Small intestine (tissue), 7 donors: ENCODE data around the gene PARD3B. TPM values are rescaled to one million over a fixed set of nuclear protein-coding genes. Genes with fewer than 3 reads are reported as not detected.

ENCODE experiments used
- DNase-seq, 2 donors: peaks; one replicate each; pipeline versions ENCODE4 v3.0.0 to v3.0.0-alpha.2; 2013
- FAIRE-seq: peaks from 2 replicates; lab custom pipeline; 2012; peaks lifted over from hg19 to GRCh38; lab: Jason Lieb, UNC
- H3K27ac ChIP-seq, 3 donors: one replicate each; pipeline ENCODE4 v1.5.1; 2013; ENCODE audit warnings: low read length in 2 of 3, mild to moderate bottlenecking in 2 of 3, control low read depth in 1 of 3, inconsistent platforms in 1 of 3, low read depth in 1 of 3, moderate library complexity in 1 of 3
- H3K27me3 ChIP-seq, 3 donors: one replicate each; pipeline ENCODE4 v1.6.1; 2013; ENCODE audit warnings: low read length in 3 of 3, inconsistent platforms in 1 of 3; ENCODE audit not compliant: control insufficient read depth in 3 of 3, insufficient read depth in 3 of 3
- H3K36me3 ChIP-seq, 3 donors: one replicate each; pipeline ENCODE4 v1.6.1; 2013; ENCODE audit warnings: low read length in 3 of 3, inconsistent platforms in 1 of 3, low read depth in 1 of 3, mild to moderate bottlenecking in 1 of 3, moderate library complexity in 1 of 3; ENCODE audit not compliant: control insufficient read depth in 3 of 3, insufficient read depth in 2 of 3
- H3K4me1 ChIP-seq, 3 donors: one replicate each; pipeline ENCODE4 v1.6.1; 2013; ENCODE audit warnings: low read length in 2 of 3, inconsistent platforms in 1 of 3, low read depth in 1 of 3, mild to moderate bottlenecking in 1 of 3, moderate library complexity in 1 of 3; ENCODE audit not compliant: control insufficient read depth in 3 of 3, insufficient read depth in 2 of 3
- H3K4me3 ChIP-seq, 3 donors: one replicate each; pipeline ENCODE4 v1.5.1; 2013; ENCODE audit warnings: low read length in 3 of 3, control low read depth in 1 of 3, inconsistent platforms in 1 of 3, low read depth in 1 of 3, mild to moderate bottlenecking in 1 of 3, moderate library complexity in 1 of 3
- H3K9me3 ChIP-seq, 2 donors: one replicate each; pipeline ENCODE4 v1.6.1; 2013; ENCODE audit warnings: low read depth in 1 of 2, low read length in 1 of 2; ENCODE audit not compliant: control insufficient read depth in 2 of 2, insufficient read depth in 1 of 2
- WGBS, 3 donors: extraction: QIAGEN DNeasy Blood & Tissue Kit; methylation state at CpG; one replicate each; pipeline ENCODE4 v1.1.7; 2013; 5-methylcytosine and 5-hydroxymethylcytosine counted together
- polyA plus RNA-seq, 4 donors: library from polyadenylated mRNA; stranded (reverse) in 3 of 4; unstranded in 1 of 4; fragments of 200-250 nt in 3 of 4; fragments of 120-200 nt in 1 of 4; gene quantifications; one replicate each; pipeline versions ENCODE4 v1.2.1 to v1.2.3, GENCODE V29; 2013
- donor health status: healthy with polysubstance abuse.
- donor health status: control.
- donor health status: control.
- donor health status: Bipolar disorder and iron deficiency.
- donor health status: healthy.

PARD3B gene
- polyA plus RNA-seq, 4 donors = 2.8 to 10.7 (median 3.6) TPM

DNA sequence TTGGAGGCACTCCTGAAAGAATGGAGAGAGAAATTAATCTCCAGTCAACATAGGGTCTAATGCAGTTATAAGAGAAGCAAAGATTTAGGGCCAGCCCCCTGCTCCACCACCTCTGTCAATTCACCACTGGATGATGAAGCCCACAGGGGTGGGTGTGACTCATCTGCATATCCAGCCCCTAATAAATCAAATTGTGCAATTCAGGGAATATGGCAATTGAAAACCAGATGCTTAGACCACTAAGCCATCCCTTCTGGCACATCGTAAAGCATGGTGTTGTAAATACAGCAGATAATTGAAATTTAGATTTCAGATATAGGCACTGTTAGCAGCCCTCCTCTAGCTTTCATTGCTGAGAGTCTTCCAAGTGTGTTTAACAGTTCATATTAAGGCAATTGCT is 541.4 kb downstream of the PARD3B start:
- no peak overlapping the region for H3K27ac ChIP-seq
- no peaks in the 10 kb centered on the region for H3K9me3 ChIP-seq
- no peak overlapping the region for H3K4me3 ChIP-seq
- FAIRE-seq (no peak), DNase-seq (no peak)
- no peaks in the 10 kb centered on the region for H3K4me1 ChIP-seq
- H3K36me3 ChIP-seq = no peaks in the 10 kb centered on the region
- no peaks in the 10 kb centered on the region for H3K27me3 ChIP-seq
- WGBS, 3 donors = 79 to 90% (median 90%) methylated on average over 1 of the region's 1 CpG

DNA sequence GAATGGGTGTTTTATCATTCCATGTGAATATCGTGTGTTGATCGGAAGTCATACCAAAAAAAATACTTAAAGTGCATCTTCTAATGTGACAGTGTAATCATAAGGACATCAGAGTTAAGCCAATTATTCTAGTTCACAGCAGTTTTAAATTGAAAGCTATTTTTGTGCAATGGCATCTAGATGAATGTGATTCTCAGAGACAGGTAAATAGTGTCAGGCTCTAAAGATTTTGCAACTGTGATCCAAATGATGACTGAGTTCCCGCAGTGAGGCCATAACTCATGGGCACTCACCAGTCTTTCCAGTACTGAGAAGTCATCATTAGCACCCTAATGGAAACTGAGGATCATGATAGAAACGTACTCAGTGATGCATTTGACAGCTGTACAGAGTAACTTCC is 542.6 kb downstream of the PARD3B start:
- H3K27ac ChIP-seq = no peak overlapping the region
- 91 to 93% (median 93%) methylated on average over 4 of the region's 4 CpGs for WGBS, 3 donors
- no peaks in the 10 kb centered on the region for H3K36me3 ChIP-seq
- no peaks in the 10 kb centered on the region for H3K27me3 ChIP-seq
- DNase-seq (no peak), FAIRE-seq (no peak)
- no peaks in the 10 kb centered on the region for H3K9me3 ChIP-seq
- H3K4me3 ChIP-seq = no peak overlapping the region
- H3K4me1 ChIP-seq = no peaks in the 10 kb centered on the region

DNA sequence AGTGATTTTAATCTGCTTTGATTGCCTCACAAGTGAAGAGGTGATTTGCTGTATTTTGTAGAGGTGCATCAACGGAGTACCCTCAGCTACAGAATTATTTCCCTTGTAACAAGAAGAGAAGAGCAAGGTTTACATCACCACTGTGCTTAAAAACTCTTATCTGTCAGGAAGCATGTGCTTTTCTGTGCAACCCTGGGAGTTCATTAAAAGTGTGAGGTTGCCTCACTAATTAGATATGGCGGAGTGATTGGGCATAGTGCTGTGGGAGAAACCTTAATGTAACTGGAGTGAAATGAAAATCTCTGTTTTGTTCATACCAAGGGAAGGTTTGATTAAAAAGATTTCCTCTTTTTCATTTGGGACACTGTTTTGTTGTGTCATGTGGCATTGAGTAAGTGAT is 544.7 kb downstream of the PARD3B start:
- Histone ChIP-seq H3K4me1 (no peaks in the 10 kb centered on the region), H3K9me3 (no peaks in the 10 kb centered on the region), H3K27me3 (no peaks in the 10 kb centered on the region), H3K36me3 (no peaks in the 10 kb centered on the region), H3K4me3 (no peak overlapping the region), H3K27ac (no peak overlapping the region)
- FAIRE-seq (no peak), DNase-seq (no peak)
- 79 to 86% (median 85%) methylated on average over 2 of the region's 2 CpGs for WGBS, 3 donors

GRCh38 chr2:205091411-205091810 is 546.1 kb downstream of the PARD3B start:
- Histone ChIP-seq H3K27ac (no peak overlapping the region), H3K9me3 (no peaks in the 10 kb centered on the region), H3K27me3 (no peaks in the 10 kb centered on the region), H3K36me3 (no peaks in the 10 kb centered on the region), H3K4me3 (no peak overlapping the region), H3K4me1 (no peaks in the 10 kb centered on the region)
- DNase-seq = no peak
- FAIRE-seq = no peak
- WGBS, 3 donors = 93 to 98% (median 95%) methylated on average over 3 of the region's 3 CpGs

DNA sequence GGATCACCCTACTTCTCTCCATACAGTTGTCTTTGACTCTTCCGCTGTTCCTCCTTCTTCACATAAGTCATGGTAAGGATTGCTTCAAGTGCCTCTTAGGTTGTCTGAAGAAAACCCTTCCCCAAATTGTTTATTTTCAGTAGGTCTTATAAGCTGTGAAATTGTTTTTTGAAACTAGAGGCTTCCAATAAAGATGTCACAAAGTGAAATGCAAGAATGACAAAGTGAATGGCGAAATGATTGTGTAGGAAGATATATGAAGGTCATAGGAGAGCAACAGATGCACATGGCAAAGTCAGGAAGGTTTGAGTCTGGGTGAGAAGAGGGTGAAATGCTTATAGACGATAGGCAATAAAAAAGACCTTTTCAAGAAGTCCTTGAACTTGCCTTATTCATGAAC is 548.8 kb downstream of the PARD3B start:
- DNase-seq = no peak
- FAIRE-seq = no peak
- Histone ChIP-seq H3K36me3 (no peaks in the 10 kb centered on the region), H3K27me3 (no peaks in the 10 kb centered on the region), H3K4me1 (no peaks in the 10 kb centered on the region), H3K4me3 (no peak overlapping the region), H3K9me3 (no peaks in the 10 kb centered on the region), H3K27ac (no peak overlapping the region)
- WGBS, 3 donors = 91 to 92% (median 92%) methylated on average over 3 of the region's 3 CpGs

GRCh38 chr2:205103699-205104098 is 558.4 kb downstream of the PARD3B start:
- FAIRE-seq (no peak), DNase-seq (no peak)
- 85 to 90% (median 88%) methylated on average over 2 of the region's 2 CpGs for WGBS, 3 donors
- Histone ChIP-seq H3K4me1 (no peaks in the 10 kb centered on the region), H3K27me3 (no peaks in the 10 kb centered on the region), H3K4me3 (no peak overlapping the region), H3K27ac (no peak overlapping the region), H3K9me3 (no peaks in the 10 kb centered on the region), H3K36me3 (no peaks in the 10 kb centered on the region)

GRCh38 chr2:205107810-205108209 is 562.5 kb downstream of the PARD3B start:
- DNase-seq = no peak
- WGBS, 3 donors = 84% methylated on average over 2 of the region's 2 CpGs
- Histone ChIP-seq H3K36me3 (no peaks in the 10 kb centered on the region), H3K4me3 (no peak overlapping the region), H3K27ac (no peak overlapping the region), H3K27me3 (no peaks in the 10 kb centered on the region), H3K4me1 (no peaks in the 10 kb centered on the region), H3K9me3 (no peaks in the 10 kb centered on the region)
- FAIRE-seq = no peak

- Histone ChIP-seq H3K27me3 (no peaks in the 10 kb centered on the region), H3K4me1 (no peaks in the 10 kb centered on the region), H3K36me3 (peaks cover 0 to 4% (median 3%) of the 10 kb centered on the region in 3 donors), H3K27ac (no peak overlapping the region), H3K4me3 (no peak overlapping the region), H3K9me3 (no peaks in the 10 kb centered on the region)
- DNase-seq (no peak), FAIRE-seq (no peak)
- 83 to 95% (median 89%) methylated on average over 2 of the region's 2 CpGs for WGBS, 3 donors
These were observed 570.2 kb downstream of the PARD3B start for GRCh38 chr2:205115511-205115910.

- 84 to 91% (median 87%) methylated on average over 2 of the region's 2 CpGs for WGBS, 3 donors
- Histone ChIP-seq H3K36me3 (peaks cover 0 to 7% (median 4%) of the 10 kb centered on the region in 3 donors), H3K9me3 (no peaks in the 10 kb centered on the region), H3K4me3 (no peak overlapping the region), H3K4me1 (no peaks in the 10 kb centered on the region), H3K27ac (no peak overlapping the region), H3K27me3 (no peaks in the 10 kb centered on the region)
- FAIRE-seq (no peak), DNase-seq (no peak)
These were observed 571.9 kb downstream of the PARD3B start for GRCh38 chr2:205117125-205117524.
